Stimulated activated CD8-positive, alpha-beta memory T cell treated with anti-CD3 and anti-CD28 coated beads, Interleukin-12 subunit alpha, Interleukin-12 subunit beta, amount 100 ng/mL, for 1 hour (primary cell): Measurements from ENCODE around the gene ATP1A1.

Experiments
- DNase-seq: peaks from one replicate; pipeline ENCODE4 v3.0.0-alpha.2; 2020; ENCODE audit warnings: low read depth

Gene ATP1A1

DNA sequence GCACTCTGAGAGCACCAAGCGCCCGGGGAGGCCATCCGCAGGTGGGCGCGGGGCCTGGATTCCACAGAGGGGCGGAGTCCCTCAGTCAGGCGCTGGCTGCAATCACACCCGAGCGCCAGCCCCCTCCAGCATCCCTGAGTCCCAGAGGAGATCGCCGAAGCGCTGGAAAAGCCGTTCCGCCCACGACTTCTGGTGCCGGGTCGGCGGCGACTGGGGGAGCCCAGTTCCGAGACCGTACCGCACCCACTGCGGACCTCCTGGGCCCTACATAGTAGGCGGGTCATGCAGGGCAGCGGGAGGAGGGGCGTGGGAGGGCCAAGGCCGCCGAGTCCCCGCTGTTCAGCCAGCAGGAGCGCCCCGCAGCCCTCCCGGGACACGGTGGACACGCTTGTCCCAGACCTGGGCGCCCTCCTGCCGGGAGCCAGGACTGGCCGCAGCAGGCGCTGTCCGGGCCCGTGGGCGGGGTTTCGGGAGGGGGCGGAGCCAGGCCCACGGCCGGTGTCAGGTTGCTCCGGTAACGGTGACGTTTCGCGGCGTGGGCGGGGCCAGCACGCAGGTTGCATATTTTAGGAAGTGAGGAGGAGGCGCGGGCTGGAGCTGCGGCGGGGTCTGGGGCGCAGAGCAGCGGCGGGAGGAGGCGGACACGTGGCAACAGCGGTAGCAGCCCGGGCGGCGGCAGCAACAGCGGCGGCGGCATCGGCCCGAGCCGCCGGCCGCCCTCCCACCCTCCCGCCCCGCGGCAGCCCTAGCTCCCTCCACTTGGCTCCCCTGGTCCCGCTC lies at the start of gene ATP1A1:
Gene ATP1A1 (plus strand): TSS at position 594 of the 780 bp plus-strand sequence. CDS start 268 bp downstream, outside the sequence.
- peak; percentile 98 for DNase-seq

- no peak for DNase-seq
Measured at GRCh38 chr1:116323491-116323890, 49.6 kb upstream of the ATP1A1 start.

- DNase-seq, result no peak
Measured at GRCh38 chr1:116324411-116324810, 48.6 kb upstream of the ATP1A1 start.

GRCh38 chr1:116325104-116325503 lies 47.9 kb upstream of the ATP1A1 start:
- DNase-seq, result no peak

- peak; percentile 10 for DNase-seq
Measured at GRCh38 chr1:116325922-116326321, 47.1 kb upstream of the ATP1A1 start.

DNA sequence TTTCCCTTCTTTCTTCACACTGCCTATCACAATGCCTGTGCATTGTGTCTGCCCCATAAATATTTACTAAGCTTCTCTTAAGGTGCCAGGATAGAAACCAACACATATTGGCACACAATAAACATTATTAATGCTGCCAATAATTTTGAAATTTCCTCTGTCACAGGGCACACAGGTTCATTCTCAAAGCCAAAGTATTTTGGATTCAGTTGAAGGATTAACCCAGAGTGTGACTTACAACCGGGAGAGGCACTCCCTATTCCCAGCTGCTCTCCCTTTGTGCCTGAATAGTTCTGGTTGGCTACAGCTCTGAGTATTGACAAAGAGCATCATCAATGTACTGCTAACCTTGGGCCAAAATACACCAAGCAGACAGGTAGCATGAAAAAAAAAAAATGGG lies 46.6 kb upstream of the ATP1A1 start:
- no peak for DNase-seq

- DNase-seq, result no peak
Measured at GRCh38 chr1:116328671-116329070, 44.4 kb upstream of the ATP1A1 start.

DNA sequence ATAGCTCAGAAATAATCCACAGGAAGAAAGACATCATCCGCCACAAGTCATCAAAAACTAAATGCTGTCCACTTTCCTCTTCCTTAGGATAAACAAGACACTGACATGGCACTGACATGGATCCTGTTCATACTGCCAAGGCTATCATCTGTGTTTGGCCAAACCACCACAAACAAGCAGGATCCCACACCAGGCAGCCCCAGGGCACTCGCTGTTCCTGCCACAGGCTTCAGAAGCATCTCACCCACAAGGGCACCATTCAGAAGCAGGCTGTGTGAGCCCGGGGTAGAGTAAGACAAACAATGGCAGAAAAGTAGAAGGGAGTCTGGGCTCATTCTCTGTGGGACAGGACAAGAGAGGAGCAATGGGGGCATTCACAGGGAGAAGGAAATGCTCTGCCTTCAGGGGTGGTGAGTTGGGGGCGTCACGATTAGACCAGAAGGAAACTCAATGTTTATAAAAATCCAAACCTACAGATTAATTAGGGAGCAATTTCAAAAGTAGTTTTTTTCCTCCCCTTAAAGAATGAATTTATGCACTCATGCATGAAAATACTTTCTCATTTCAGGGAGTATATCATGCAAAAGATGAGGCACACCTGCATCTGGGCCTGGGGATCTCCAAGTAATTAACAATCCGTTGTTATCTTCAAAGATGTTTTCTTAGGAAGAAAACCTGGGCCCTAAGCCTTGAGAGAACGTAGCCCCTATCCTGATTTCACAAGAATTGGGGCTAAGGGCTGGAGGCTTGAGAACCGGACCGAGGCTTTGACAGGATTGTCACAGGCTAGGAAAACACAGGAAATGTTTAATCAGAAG lies 43.3 kb upstream of the ATP1A1 start:
- DNase-seq, result no peak

DNA sequence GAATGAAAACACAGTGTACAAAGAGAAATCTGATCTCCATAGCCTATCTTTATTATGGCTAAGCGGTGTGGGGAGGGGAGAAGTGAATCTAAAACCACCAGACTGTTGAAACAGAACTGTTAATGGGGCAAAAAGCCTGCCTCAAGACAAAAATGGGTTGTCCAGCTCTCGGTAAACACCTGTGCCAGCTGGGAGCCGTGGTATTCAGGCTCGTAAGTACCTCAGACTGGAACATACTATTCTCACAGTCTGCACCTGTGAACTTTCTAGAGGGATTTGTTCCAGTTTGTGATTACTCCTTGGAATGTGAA lies 42.7 kb upstream of the ATP1A1 start:
- DNase-seq, result no peak

- DNase-seq, result no peak
Measured at GRCh38 chr1:116330846-116331245, 42.2 kb upstream of the ATP1A1 start.

GRCh38 chr1:116331523-116331922 lies 41.5 kb upstream of the ATP1A1 start:
- DNase-seq, result no peak

DNA sequence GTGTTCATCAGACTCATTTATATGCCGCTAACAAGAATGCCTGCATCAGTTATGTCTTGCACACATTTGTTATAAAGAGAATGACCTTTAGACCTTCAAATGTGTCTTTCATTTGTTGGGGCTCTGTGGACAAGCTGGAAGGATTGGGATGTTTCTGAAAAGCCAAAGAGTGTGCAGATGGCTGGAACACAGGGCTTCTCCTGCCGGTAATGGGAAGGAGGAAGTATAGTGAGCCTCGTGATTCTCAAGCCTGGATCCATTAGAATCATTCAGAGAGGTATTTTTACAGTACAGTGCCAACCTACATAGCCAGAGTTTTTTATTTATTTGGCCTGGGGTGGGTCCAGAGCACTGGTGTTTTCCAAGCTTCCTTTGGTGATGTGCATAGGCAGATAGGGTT lies 40.6 kb upstream of the ATP1A1 start:
- no peak for DNase-seq

DNA sequence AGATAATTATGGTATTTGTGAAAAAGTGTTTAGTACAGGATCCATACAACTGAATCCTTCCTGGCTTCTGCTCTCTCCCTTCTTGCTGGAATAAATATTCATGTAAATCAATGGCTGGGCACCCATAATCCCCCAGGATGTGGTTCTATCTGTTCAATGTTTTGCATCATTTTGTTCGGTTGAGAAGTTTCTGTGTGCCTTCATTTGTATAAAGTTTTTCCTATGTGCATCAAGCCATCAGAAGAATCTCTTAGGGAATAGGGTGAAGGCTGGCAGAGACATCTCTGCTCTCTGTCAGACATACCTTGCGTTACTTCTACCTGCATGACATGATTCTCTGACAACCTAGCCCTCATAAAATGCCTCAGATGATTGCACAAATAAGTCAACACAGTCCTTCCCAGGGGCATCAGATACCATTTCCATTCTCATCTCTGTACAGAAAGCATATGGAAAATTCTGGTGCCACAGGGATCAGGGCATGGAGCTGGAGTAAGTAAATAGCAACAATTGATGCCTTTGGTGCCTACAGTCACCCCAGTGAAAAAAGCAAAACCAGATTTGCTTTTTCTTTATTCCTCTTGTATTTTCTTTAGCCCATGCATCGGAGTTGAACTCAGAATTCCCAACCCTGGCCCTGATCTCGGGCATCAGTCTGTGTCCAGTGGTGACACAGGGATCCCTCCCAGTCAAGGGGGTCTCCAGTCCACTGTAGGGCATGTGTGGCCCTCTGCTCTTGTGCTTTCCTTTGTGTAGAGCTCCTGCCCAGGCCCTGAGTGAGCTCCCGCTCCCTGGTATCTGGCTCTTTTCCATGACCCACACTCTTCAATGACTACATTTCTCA lies 39.7 kb upstream of the ATP1A1 start:
- DNase-seq, result no peak

- no peak for DNase-seq
Measured at GRCh38 chr1:116334015-116334547, 39.0 kb upstream of the ATP1A1 start.

DNA sequence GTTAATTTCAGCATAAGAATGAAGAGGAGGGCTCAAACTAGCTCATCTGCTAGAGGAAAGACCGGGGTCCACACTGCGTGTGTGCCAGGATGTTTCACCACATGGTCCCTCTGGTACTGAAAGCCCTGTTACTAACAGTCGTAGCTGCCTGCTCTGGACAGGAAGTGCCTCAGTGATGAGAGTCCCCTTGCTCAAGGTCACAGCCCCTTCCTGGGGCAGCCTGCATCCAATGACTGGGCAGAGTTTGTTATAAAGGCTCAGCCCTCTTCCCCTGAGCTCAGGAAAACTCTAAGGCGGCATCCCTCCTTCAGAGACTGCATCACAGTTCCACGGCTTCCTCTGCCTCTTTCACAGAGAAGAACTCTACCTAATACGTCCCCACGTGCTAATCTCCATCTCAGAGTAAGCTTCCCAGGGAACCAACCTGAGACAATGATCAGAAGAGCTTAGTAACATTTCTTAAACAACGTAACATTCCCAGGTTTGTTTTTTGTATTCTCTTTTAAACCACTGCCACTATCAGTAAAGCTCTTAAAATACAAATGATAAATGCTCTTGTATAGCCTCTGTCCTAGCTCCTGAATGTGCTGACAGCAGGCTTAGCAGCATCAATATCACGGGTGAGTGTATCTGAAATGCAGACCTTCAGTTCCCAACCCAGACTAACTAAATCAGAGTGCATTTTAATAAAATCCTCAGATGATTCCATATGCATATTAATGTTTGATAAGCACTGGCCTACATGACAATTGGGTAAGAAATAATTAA lies 38.0 kb upstream of the ATP1A1 start:
- DNase-seq, result no peak

GRCh38 chr1:116335850-116336624 lies 37.0 kb upstream of the ATP1A1 start:
- DNase-seq, result no peak

- no peak for DNase-seq
Measured at GRCh38 chr1:116337398-116337797, 35.6 kb upstream of the ATP1A1 start.

GRCh38 chr1:116338400-116338799 lies 34.6 kb upstream of the ATP1A1 start:
- no peak for DNase-seq

- no peak for DNase-seq
Measured at GRCh38 chr1:116340506-116341231, 32.4 kb upstream of the ATP1A1 start.

- DNase-seq, result no peak
Measured at GRCh38 chr1:116343019-116343418, 30.0 kb upstream of the ATP1A1 start.
